ENCODE measurements around the gene EXOSC2. TPM values are rescaled to one million over a fixed set of nuclear protein-coding genes. Genes with fewer than 3 reads are reported as not detected.

Gene EXOSC2
- total and polyA plus RNA-seq, 2 of the 13 experiments (the other 11 are each of a cell fraction or from before 2014, with no cell fraction given) = 27.5 to 63.8 TPM

GRCh38 chr9:130682421-130683121 lies 11.0 kb upstream of the EXOSC2 start (continued):
- no peak for TF ChIP-seq GATA4 (IDR thresholded peaks at IDR 0.05; ENCODE audit: borderline replicate concordance, low read depth)
- TF ChIP-seq MAX (IDR thresholded peaks at IDR 0.05) = no peak; the same call in 1 of the 2 replicates
- no peak for TF ChIP-seq ZBTB4 (CRISPR knock-in tag; IDR thresholded peaks at IDR 0.05; ENCODE audit: borderline replicate concordance)
- TF ChIP-seq ATF7-NPFF (CRISPR knock-in tag; IDR thresholded peaks at IDR 0.05; ENCODE audit: low read depth) = no peak
- peak; percentile 42; the same call in 1 of the 2 replicates for TF ChIP-seq REPIN1 (CRISPR knock-in tag; IDR thresholded peaks at IDR 0.05; ENCODE audit: borderline replicate concordance, low read depth)
- no peak for TF ChIP-seq BRD4 (CRISPR knock-in tag; IDR thresholded peaks at IDR 0.05)
- TF ChIP-seq FOSL2 (CRISPR knock-in tag; IDR thresholded peaks at IDR 0.05) = peak; percentile 20; the same call in 1 of the 2 replicates
- no peak for TF ChIP-seq HNF1A (IDR thresholded peaks at IDR 0.05; ENCODE audit: low read depth)
- TF ChIP-seq HNF1A (CRISPR knock-in tag; IDR thresholded peaks at IDR 0.05; ENCODE audit: borderline replicate concordance) = no peak
- TF ChIP-seq ZNF713 (CRISPR knock-in tag; IDR thresholded peaks at IDR 0.05) = no peak
- no peak for TF ChIP-seq IKZF4 (CRISPR knock-in tag; IDR thresholded peaks at IDR 0.05; ENCODE audit: borderline replicate concordance, low read depth, not compliant biosample characterization)
- no peak for TF ChIP-seq CHD4 (IDR thresholded peaks at IDR 0.05; ENCODE audit: borderline replicate concordance, low read length)
- no peak for TF ChIP-seq ZNF264 (CRISPR knock-in tag; IDR thresholded peaks at IDR 0.05)
- 0 out of 2 replicates have a peak, but pooled peaks have one; percentile 27 for TF ChIP-seq TARDBP (CRISPR knock-in tag; IDR thresholded peaks at IDR 0.05)
- TF ChIP-seq IRF1 (CRISPR knock-in tag; IDR thresholded peaks at IDR 0.05; ENCODE audit: low read depth) = no peak
- TF ChIP-seq CEBPZ (IDR thresholded peaks at IDR 0.05; ENCODE audit: low read length) = no peak
